Suprapubic skin (tissue), 4 donors: ENCODE data around the gene COL20A1.

Experiments used
- EP300 ChIP-seq: sonication (generic); formaldehyde crosslinking; IDR thresholded peaks from one replicate; pipeline ENCODE4 v1.6.1; 2017; ENCODE audit warnings: antibody characterized with exemption
- POLR2A ChIP-seq, 2 donors: fragments of 450-650 bp; IDR thresholded peaks; one replicate each; pipeline ENCODE4 v1.6.1; 2017; ENCODE audit warnings: antibody characterized with exemption in 2 of 2, mild to moderate bottlenecking in 2 of 2, moderate library complexity in 2 of 2
- POLR2AphosphoS5 ChIP-seq, 3 donors: sonication (generic); formaldehyde crosslinking; IDR thresholded peaks; one replicate each; pipeline ENCODE4 v1.6.1; 2017; ENCODE audit warnings: antibody characterized with exemption in 3 of 3
- TF ChIP-seq, protein P1 (sequence below), 2 donors: fragments of 200-600 bp in 1 of 2; fragments of 450-650 bp in 1 of 2; sonication (generic) in 1 of 2; IDR thresholded peaks; one replicate each; pipeline ENCODE4 v1.5.1; 2016 to 2019; ENCODE audit warnings: antibody characterized with exemption in 2 of 2, mild to moderate bottlenecking in 1 of 2, moderate library complexity in 1 of 2

DNA sequence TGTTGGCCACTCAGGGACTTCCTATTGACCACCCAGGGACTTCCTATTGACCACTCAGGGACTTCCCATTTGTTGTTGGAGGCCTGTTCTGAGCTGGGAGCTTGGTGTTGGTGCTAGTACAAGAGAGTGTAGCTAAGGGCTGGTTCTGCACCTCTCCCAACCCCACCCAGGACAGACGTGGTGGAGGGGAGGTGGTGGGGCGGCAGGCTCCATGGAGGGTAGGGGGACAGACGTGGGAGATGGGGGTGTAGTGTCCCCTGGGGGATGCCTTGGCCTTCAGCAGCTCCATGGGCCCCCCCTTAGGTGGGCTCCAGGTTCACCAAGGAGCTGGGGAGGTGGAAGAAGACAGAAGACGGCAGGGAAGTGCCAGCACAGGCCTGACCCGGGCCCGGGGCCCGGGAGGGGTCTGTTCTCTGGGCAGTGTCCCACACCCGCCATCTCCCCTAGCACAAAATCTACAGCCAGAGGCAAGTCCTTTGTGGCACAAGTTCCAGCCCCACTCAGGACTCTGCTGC is 34.3 kb downstream of the COL20A1 start:
- TF ChIP-seq, protein P1, sequence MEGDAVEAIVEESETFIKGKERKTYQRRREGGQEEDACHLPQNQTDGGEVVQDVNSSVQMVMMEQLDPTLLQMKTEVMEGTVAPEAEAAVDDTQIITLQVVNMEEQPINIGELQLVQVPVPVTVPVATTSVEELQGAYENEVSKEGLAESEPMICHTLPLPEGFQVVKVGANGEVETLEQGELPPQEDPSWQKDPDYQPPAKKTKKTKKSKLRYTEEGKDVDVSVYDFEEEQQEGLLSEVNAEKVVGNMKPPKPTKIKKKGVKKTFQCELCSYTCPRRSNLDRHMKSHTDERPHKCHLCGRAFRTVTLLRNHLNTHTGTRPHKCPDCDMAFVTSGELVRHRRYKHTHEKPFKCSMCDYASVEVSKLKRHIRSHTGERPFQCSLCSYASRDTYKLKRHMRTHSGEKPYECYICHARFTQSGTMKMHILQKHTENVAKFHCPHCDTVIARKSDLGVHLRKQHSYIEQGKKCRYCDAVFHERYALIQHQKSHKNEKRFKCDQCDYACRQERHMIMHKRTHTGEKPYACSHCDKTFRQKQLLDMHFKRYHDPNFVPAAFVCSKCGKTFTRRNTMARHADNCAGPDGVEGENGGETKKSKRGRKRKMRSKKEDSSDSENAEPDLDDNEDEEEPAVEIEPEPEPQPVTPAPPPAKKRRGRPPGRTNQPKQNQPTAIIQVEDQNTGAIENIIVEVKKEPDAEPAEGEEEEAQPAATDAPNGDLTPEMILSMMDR (IDR thresholded peaks at IDR 0.05), result no peak
- no peak for TF ChIP-seq POLR2A (IDR thresholded peaks at IDR 0.05)
- no peak for TF ChIP-seq POLR2AphosphoS5 (IDR thresholded peaks at IDR 0.05)
- no peak for TF ChIP-seq EP300
